CD1c-positive myeloid dendritic cell (primary cell): ENCODE measurements around the gene MRPS22.
"Not testable (repeated sequence)": the region's sequence is repeated elsewhere in the genome, so short reads cannot be mapped to it uniquely, and the experiment has no call there.

ENCODE experiments used
- DNase-seq: peaks from one replicate; pipeline ENCODE4 v3.0.0-alpha.2; 2016; ENCODE audit errors: extremely low spot score

MRPS22 gene

GRCh38 chr3:139396707-139397106 lies 52.9 kb downstream of the MRPS22 start:
- DNase-seq = no peak

DNA sequence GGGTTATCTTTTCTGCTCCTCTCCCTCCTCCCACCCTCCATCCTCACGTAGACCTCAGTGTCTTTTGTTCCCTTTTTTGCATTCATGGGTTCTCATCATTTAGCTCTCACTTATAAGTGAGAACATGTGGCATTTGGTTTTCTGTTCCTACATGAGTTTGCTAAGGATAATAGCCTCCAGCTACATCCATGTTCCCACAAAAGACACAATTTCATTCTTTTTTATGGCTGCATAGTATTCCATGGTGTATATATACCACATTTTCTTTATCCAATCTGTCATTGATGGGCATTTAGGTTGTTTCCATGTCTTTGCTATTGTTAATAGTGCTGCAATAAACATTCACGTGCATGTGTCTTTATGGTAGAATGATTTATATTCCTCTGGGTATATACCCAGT lies 57.3 kb downstream of the MRPS22 start:
- DNase-seq = not testable (repeated sequence)
